HEK293 (cell line): ENCODE measurements around the gene ZNF614.

Experiments used
- CTCF ChIP-seq: fragments of 450-650 bp; formaldehyde crosslinking; IDR thresholded peaks from 2 replicates; pipeline ENCODE4 v1.5.1; 2016; ENCODE audit warnings: missing biosample characterization, missing genetic modification characterization
- EGR2 ChIP-seq: fragments of 450-650 bp; formaldehyde crosslinking; IDR thresholded peaks from 2 replicates; pipeline ENCODE4 v1.5.1; 2016; ENCODE audit warnings: low read depth, missing biosample characterization, missing genetic modification characterization
- OSR2 ChIP-seq: fragments of 450-650 bp; formaldehyde crosslinking; IDR thresholded peaks from 2 replicates; pipeline ENCODE4 v1.5.1; 2016; ENCODE audit warnings: missing biosample characterization, missing genetic modification characterization
- PATZ1 ChIP-seq: fragments of 450-650 bp; formaldehyde crosslinking; IDR thresholded peaks from 2 replicates; pipeline ENCODE4 v1.5.1; 2016; ENCODE audit warnings: missing biosample characterization, missing genetic modification characterization
- PRDM2 ChIP-seq: fragments of 450-650 bp; formaldehyde crosslinking; IDR thresholded peaks from 2 replicates; pipeline ENCODE4 v1.5.1; 2016; ENCODE audit warnings: missing biosample characterization, missing genetic modification characterization, borderline replicate concordance
- PRDM6 ChIP-seq: fragments of 450-650 bp; formaldehyde crosslinking; IDR thresholded peaks from 2 replicates; pipeline ENCODE4 v1.5.1; 2017; ENCODE audit warnings: missing biosample characterization, missing genetic modification characterization
- REPIN1 ChIP-seq: fragments of 450-650 bp; formaldehyde crosslinking; IDR thresholded peaks from 2 replicates; pipeline ENCODE4 v1.5.1; 2017; ENCODE audit warnings: missing biosample characterization, missing genetic modification characterization, low read depth
- REST ChIP-seq: fragments of 450-650 bp; formaldehyde crosslinking; IDR thresholded peaks from 2 replicates; pipeline ENCODE4 v1.5.1; 2016; ENCODE audit warnings: missing biosample characterization, missing genetic modification characterization
- YY1 ChIP-seq: fragments of 450-650 bp; formaldehyde crosslinking; IDR thresholded peaks from 2 replicates; pipeline ENCODE4 v1.5.1; 2018; ENCODE audit warnings: missing biosample characterization, missing genetic modification characterization
- ZBTB11 ChIP-seq: fragments of 450-650 bp; formaldehyde crosslinking; conservative IDR thresholded peaks from 2 replicates; pipeline ENCODE4 v1.5.1; 2016; ENCODE audit warnings: low read depth, missing biosample characterization, missing genetic modification characterization
- ZIC2 ChIP-seq: fragments of 450-650 bp; formaldehyde crosslinking; IDR thresholded peaks from 2 replicates; pipeline ENCODE4 v1.5.1; 2016; ENCODE audit warnings: missing biosample characterization, missing genetic modification characterization
- ZNF10 ChIP-seq: fragments of 450-650 bp; formaldehyde crosslinking; IDR thresholded peaks from 2 replicates; pipeline ENCODE4 v1.5.1; 2017; ENCODE audit warnings: missing biosample characterization, missing genetic modification characterization
- ZNF121 ChIP-seq: fragments of 450-650 bp; formaldehyde crosslinking; IDR thresholded peaks from 2 replicates; pipeline ENCODE4 v1.5.1; 2016; ENCODE audit warnings: missing biosample characterization, missing genetic modification characterization
- ZNF146 ChIP-seq: fragments of 450-650 bp; formaldehyde crosslinking; IDR thresholded peaks from 2 replicates; pipeline ENCODE4 v1.5.1; 2016; ENCODE audit warnings: missing biosample characterization, missing genetic modification characterization
- ZNF157 ChIP-seq: fragments of 450-650 bp; formaldehyde crosslinking; IDR thresholded peaks from 2 replicates; pipeline ENCODE4 v1.5.1; 2016; ENCODE audit warnings: missing biosample characterization, missing genetic modification characterization
- ZNF366 ChIP-seq: fragments of 450-650 bp; formaldehyde crosslinking; conservative IDR thresholded peaks from 2 replicates; pipeline ENCODE4 v1.5.1; 2016; ENCODE audit warnings: missing biosample characterization, missing genetic modification characterization
- ZNF654 ChIP-seq: fragments of 450-650 bp; formaldehyde crosslinking; IDR thresholded peaks from 2 replicates; pipeline ENCODE4 v1.5.1; 2016; ENCODE audit warnings: low read depth, missing biosample characterization, missing genetic modification characterization
- ZNF76 ChIP-seq: fragments of 450-650 bp; formaldehyde crosslinking; IDR thresholded peaks from 2 replicates; pipeline ENCODE4; 2016; ENCODE audit warnings: low read depth, missing biosample characterization, missing genetic modification characterization, borderline replicate concordance
- ZSCAN23 ChIP-seq: fragments of 450-650 bp; formaldehyde crosslinking; IDR thresholded peaks from 2 replicates; pipeline ENCODE4 v1.5.1; 2016; ENCODE audit warnings: missing biosample characterization, missing genetic modification characterization

The ZNF614 gene

GRCh38 chr19:52048555-52049501 lies 20.6 kb upstream of the ZNF614 start, which contains the start of gene ZNF432 (continued):
- TF ChIP-seq PRDM6 (tag by site-specific recombination) (no peak), ZSCAN23 (tag by site-specific recombination) (no peak), YY1 (tag by site-specific recombination) (peak; percentile 84), ZNF157 (tag by site-specific recombination) (no peak), EGR2 (peak; percentile 91), ZNF76 (tag by site-specific recombination) (no peak; the same call in 1 of the 2 replicates), REPIN1 (tag by site-specific recombination) (no peak), CTCF (tag by site-specific recombination) (0 out of 2 replicates have a peak, but pooled peaks have one; percentile 10), OSR2 (tag by site-specific recombination) (no peak), ZNF121 (tag by site-specific recombination) (no peak), ZNF654 (tag by site-specific recombination) (no peak), ZNF146 (tag by site-specific recombination) (no peak), REST (no peak), ZNF366 (no peak), ZNF10 (no peak; the same call in 1 of the 2 replicates), ZBTB11 (tag by site-specific recombination) (peak; percentile 72), PRDM2 (tag by site-specific recombination) (no peak), PATZ1 (peak; percentile 56; the same call in 1 of the 2 replicates), ZIC2 (tag by site-specific recombination) (no peak)
